Testis (tissue), 2 donors: ENCODE measurements around the gene STARD3.

Source experiments
- POLR2A ChIP-seq: fragments of 450-650 bp; IDR thresholded peaks from one replicate; pipeline ENCODE4 v1.6.1; 2017; ENCODE audit warnings: antibody characterized with exemption, mild to moderate bottlenecking, moderate library complexity
- TF ChIP-seq, protein P1 (sequence below), 3 experiments: fragments of 450-650 bp in 2 of 3; fragments of 200-600 bp in 1 of 3; sonication (generic) in 1 of 3; IDR thresholded peaks; one replicate each; pipeline ENCODE4 v1.5.1; 2016 to 2019; ENCODE audit warnings: antibody characterized with exemption in 3 of 3, mild to moderate bottlenecking in 2 of 3, moderate library complexity in 1 of 3

GRCh38 chr17:39612935-39613464 lies 23.9 kb upstream of the STARD3 start:
- TF ChIP-seq, protein P1, sequence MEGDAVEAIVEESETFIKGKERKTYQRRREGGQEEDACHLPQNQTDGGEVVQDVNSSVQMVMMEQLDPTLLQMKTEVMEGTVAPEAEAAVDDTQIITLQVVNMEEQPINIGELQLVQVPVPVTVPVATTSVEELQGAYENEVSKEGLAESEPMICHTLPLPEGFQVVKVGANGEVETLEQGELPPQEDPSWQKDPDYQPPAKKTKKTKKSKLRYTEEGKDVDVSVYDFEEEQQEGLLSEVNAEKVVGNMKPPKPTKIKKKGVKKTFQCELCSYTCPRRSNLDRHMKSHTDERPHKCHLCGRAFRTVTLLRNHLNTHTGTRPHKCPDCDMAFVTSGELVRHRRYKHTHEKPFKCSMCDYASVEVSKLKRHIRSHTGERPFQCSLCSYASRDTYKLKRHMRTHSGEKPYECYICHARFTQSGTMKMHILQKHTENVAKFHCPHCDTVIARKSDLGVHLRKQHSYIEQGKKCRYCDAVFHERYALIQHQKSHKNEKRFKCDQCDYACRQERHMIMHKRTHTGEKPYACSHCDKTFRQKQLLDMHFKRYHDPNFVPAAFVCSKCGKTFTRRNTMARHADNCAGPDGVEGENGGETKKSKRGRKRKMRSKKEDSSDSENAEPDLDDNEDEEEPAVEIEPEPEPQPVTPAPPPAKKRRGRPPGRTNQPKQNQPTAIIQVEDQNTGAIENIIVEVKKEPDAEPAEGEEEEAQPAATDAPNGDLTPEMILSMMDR (IDR thresholded peaks at IDR 0.05), result no peak
- no peak for TF ChIP-seq POLR2A
